ACC112 (cell line): ENCODE measurements around the gene NSFL1C.
A peak's percentile ranks its signal among the peaks of the same experiment; 100 is the strongest.

Source experiments
- H2AFZ ChIP-seq: fragments of 200-600 bp; sonication (generic); one replicate; pipeline ENCODE4 v1.6.0; 2017; ENCODE audit warnings: antibody characterized with exemption, low read length; ENCODE audit not compliant: unreplicated experiment
- H3K27ac ChIP-seq: fragments of 200-600 bp; sonication (generic); 2 replicates; pipeline ENCODE4 v1.5.1; 2014; ENCODE audit warnings: low read depth, mild to moderate bottlenecking, antibody characterized with exemption, low read length, moderate library complexity
- H3K27me3 ChIP-seq: fragments of 200-600 bp; sonication (generic); 2 replicates; pipeline ENCODE4 v1.6.1; 2014; ENCODE audit warnings: mild to moderate bottlenecking, antibody characterized with exemption, low read length, moderate library complexity, mixed read lengths; ENCODE audit not compliant: insufficient read depth
- H3K36me3 ChIP-seq: fragments of 200-600 bp; sonication (generic); 2 replicates; pipeline ENCODE4 v1.6.1; 2016; ENCODE audit warnings: mild to moderate bottlenecking, antibody characterized with exemption, low read length, moderate library complexity, mixed read lengths; ENCODE audit not compliant: insufficient read depth
- H3K4me1 ChIP-seq: fragments of 200-600 bp; sonication (generic); one replicate; pipeline ENCODE4 v1.6.1; 2016; ENCODE audit warnings: low read length, mixed read lengths; ENCODE audit not compliant: insufficient read depth, unreplicated experiment, control insufficient read depth
- H3K4me3 ChIP-seq: fragments of 200-600 bp; sonication (generic); 2 replicates; pipeline ENCODE4 v1.5.1; 2014; ENCODE audit warnings: mild to moderate bottlenecking, low read depth, low read length
- H3K79me2 ChIP-seq: fragments of 200-600 bp; sonication (generic); one replicate; pipeline ENCODE4 v1.6.0; 2016; ENCODE audit warnings: low read length; ENCODE audit not compliant: control insufficient read depth, unreplicated experiment, insufficient read depth

The NSFL1C gene

GRCh38 chr20:1423625-1424106 is 43.0 kb downstream of the NSFL1C start:
- no peaks in the 10 kb centered on the region for H3K27me3 ChIP-seq
- H3K27ac ChIP-seq = no peak overlapping the region
- H3K36me3 ChIP-seq = no peaks in the 10 kb centered on the region
- H3K79me2 ChIP-seq = no peaks in the 10 kb centered on the region
- H3K4me1 ChIP-seq = peaks cover 8% of the 10 kb centered on the region
- no peak overlapping the region for H2AFZ ChIP-seq
- H3K4me3 ChIP-seq = no peak overlapping the region

- no peaks in the 10 kb centered on the region for H3K79me2 ChIP-seq
- H3K4me1 ChIP-seq = peaks cover 12% of the 10 kb centered on the region
- H3K4me3 ChIP-seq = no peak overlapping the region
- H2AFZ ChIP-seq = no peak overlapping the region
- no peaks in the 10 kb centered on the region for H3K27me3 ChIP-seq
- H3K27ac ChIP-seq = no peak overlapping the region
- no peaks in the 10 kb centered on the region for H3K36me3 ChIP-seq
These were observed 43.4 kb downstream of the NSFL1C start for GRCh38 chr20:1423206-1423605.

GRCh38 chr20:1422753-1423152 is 43.9 kb downstream of the NSFL1C start:
- Histone ChIP-seq H2AFZ (no peak overlapping the region), H3K27ac (no peak overlapping the region), H3K79me2 (no peaks in the 10 kb centered on the region), H3K4me1 (peaks cover 17% of the 10 kb centered on the region), H3K4me3 (no peak overlapping the region), H3K27me3 (no peaks in the 10 kb centered on the region), H3K36me3 (no peaks in the 10 kb centered on the region)

- Histone ChIP-seq H3K27ac (no peak overlapping the region), H3K36me3 (no peaks in the 10 kb centered on the region), H2AFZ (no peak overlapping the region), H3K79me2 (no peaks in the 10 kb centered on the region), H3K4me3 (no peak overlapping the region), H3K27me3 (no peaks in the 10 kb centered on the region), H3K4me1 (peaks cover 41% of the 10 kb centered on the region)
These were observed 46.6 kb downstream of the NSFL1C start for GRCh38 chr20:1420066-1420465.

DNA sequence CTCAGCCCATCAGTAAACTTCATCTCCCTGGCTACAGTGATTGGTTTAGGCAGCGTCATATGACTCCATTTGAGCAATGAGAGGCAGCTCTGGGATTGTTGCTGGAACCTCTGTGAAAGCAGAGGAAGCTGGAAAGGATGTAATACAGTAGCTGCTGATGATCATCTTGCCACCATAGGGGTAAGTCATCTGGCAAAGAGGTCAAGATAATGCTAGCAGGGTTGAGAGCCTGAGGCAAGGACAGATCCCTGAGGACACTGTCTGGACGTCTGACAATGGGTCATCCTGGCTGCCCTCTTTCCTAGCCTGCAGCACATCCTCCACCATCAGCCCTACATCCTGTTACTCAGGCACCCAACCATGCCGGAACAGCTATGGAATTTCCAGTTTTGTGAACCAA is 48.3 kb downstream of the NSFL1C start:
- H3K27ac ChIP-seq = peak overlapping the region; percentile 89
- peaks cover 42% of the 10 kb centered on the region for H3K4me1 ChIP-seq
- H3K79me2 ChIP-seq = no peaks in the 10 kb centered on the region
- H2AFZ ChIP-seq = no peak overlapping the region
- H3K27me3 ChIP-seq = no peaks in the 10 kb centered on the region
- no peak overlapping the region for H3K4me3 ChIP-seq
- H3K36me3 ChIP-seq = no peaks in the 10 kb centered on the region

DNA sequence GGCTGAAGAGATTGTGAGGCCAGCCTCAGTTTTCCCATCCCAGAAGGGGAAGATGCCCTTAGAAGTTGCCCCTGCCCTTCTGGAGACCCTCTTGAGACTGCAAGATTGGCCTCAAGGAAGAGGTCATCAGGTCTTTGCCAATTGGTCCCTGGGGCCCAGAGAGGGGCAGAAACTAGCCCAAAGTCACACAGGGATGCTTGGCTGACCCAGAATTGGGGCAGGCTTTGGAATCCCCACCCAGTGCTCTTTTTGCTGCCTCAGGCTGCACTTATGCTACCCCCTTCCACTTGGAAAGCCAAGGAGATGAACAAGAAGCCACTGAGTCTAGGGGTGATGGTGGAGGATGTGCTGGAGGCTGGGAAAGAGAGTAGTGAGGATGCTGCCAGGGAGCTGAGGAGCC is 48.9 kb downstream of the NSFL1C start:
- no peaks in the 10 kb centered on the region for H3K27me3 ChIP-seq
- peak overlapping the region; percentile 89 for H3K27ac ChIP-seq
- peaks cover 42% of the 10 kb centered on the region for H3K4me1 ChIP-seq
- peak overlapping the region; percentile 30 for H2AFZ ChIP-seq
- H3K79me2 ChIP-seq = no peaks in the 10 kb centered on the region
- H3K4me3 ChIP-seq = no peak overlapping the region
- no peaks in the 10 kb centered on the region for H3K36me3 ChIP-seq

- Histone ChIP-seq H3K27me3 (no peaks in the 10 kb centered on the region), H3K27ac (peak overlapping the region; percentile 89), H3K36me3 (no peaks in the 10 kb centered on the region), H3K4me1 (peaks cover 42% of the 10 kb centered on the region), H2AFZ (peak overlapping the region; percentile 30), H3K79me2 (no peaks in the 10 kb centered on the region), H3K4me3 (no peak overlapping the region)
These were observed 49.4 kb downstream of the NSFL1C start for GRCh38 chr20:1417273-1417672.

GRCh38 chr20:1415667-1416468 is 50.8 kb downstream of the NSFL1C start:
- Histone ChIP-seq H3K4me1 (peaks cover 42% of the 10 kb centered on the region), H2AFZ (peak overlapping the region; percentile 42), H3K79me2 (no peaks in the 10 kb centered on the region), H3K27me3 (no peaks in the 10 kb centered on the region), H3K27ac (peak overlapping the region; percentile 89), H3K36me3 (no peaks in the 10 kb centered on the region), H3K4me3 (peak overlapping the region; percentile 37; the same call in 1 of the 2 replicates)

DNA sequence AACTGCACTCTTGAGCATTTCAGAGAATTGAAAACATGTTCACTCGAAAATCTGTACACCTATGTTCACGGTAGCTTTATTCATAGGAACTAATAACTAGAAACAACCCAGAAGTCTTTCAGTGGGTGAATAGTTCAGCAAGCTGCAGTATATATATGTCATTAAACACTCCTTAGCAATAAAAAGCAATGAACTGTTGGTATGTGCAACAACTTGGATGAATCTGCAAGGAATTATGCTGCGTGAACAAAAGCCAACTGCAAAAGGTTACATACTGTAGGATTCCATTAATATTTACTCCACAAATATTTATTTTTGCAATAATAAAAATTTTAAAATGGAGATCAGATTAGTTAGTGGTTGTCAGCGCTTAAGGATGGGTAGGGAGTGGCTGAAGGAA is 51.7 kb downstream of the NSFL1C start:
- Histone ChIP-seq H3K36me3 (no peaks in the 10 kb centered on the region), H3K4me3 (no peak overlapping the region), H3K4me1 (peaks cover 42% of the 10 kb centered on the region), H3K79me2 (no peaks in the 10 kb centered on the region), H3K27me3 (no peaks in the 10 kb centered on the region), H3K27ac (no peak overlapping the region), H2AFZ (peak overlapping the region; percentile 15)

- Histone ChIP-seq H3K4me3 (no peak overlapping the region), H3K79me2 (no peaks in the 10 kb centered on the region), H2AFZ (no peak overlapping the region), H3K27me3 (no peaks in the 10 kb centered on the region), H3K4me1 (no peaks in the 10 kb centered on the region), H3K36me3 (no peaks in the 10 kb centered on the region), H3K27ac (no peak overlapping the region)
These were observed 60.8 kb downstream of the NSFL1C start for GRCh38 chr20:1405801-1406200.

DNA sequence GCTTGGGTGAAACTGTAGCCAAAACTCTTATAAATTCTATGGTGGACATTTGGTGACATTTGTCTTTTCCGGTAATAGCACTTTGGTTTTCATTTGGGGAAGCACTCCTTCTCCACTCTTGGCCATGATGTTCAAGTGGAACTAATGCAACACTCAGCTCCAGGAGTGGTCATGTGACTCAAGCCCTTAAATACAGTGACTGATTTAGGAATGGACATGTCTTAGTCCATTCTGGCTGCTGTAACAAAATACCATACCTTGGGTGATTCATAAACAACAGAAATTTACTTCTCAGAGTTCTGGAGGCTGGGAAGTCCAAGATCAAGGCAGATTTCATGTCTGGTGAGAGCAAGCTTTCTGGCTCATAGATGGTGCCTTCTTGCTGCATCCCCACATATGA is 63.0 kb downstream of the NSFL1C start:
- no peaks in the 10 kb centered on the region for H3K79me2 ChIP-seq
- no peaks in the 10 kb centered on the region for H3K36me3 ChIP-seq

More for the DNA sequence above, 63.0 kb downstream of the NSFL1C start:
- Histone ChIP-seq H2AFZ (no peak overlapping the region), H3K4me1 (peaks cover 7% of the 10 kb centered on the region), H3K4me3 (no peak overlapping the region), H3K27me3 (no peaks in the 10 kb centered on the region), H3K27ac (no peak overlapping the region)
